ENCODE measurements around the gene MAB21L2. TPM values are rescaled to one million over a fixed set of nuclear protein-coding genes. Genes with fewer than 3 reads are reported as not detected.

The MAB21L2 gene
- total RNA-seq, 1 experiment from 2014 or later: not detected

- intact Hi-C loops (cut with micrococcal nuclease): no loop called here
Measured at GRCh38 chr4:150625033-150625432, 43.1 kb downstream of the MAB21L2 start.

GRCh38 chr4:150628073-150628472, 46.1 kb downstream of the MAB21L2 start:
- H3K9ac ChIP-seq (ENCODE audit: low read length): no peak overlapping the region
- DNase-seq (ENCODE audit: low read depth, low spot score) (no peak), ATAC-seq (no peak)
- H3K79me2 ChIP-seq (ENCODE audit: insufficient read depth, low read length): no peaks in the 10 kb centered on the region
- no peaks in the 10 kb centered on the region for H4K20me1 ChIP-seq (ENCODE audit: insufficient read depth)
- H3K4me2 ChIP-seq (ENCODE audit: low read length): no peak overlapping the region
- RAD21 ChIA-PET (ENCODE audit: low non-redundant PET in 1 of 2, low total read pairs in 2 of 2, uncharacterized antibody in 2 of 2, unreplicated experiment in 2 of 2): no interaction called here
- H3K9me3 ChIP-seq (ENCODE audit: control insufficient read depth in 1 of 2, insufficient read depth in 1 of 2, low read depth in 1 of 2, low read length in 2 of 2): peaks cover 0 to 5% of the 10 kb centered on the region in 2 experiments; a peak in 1 of 4 replicates
- H2AFZ ChIP-seq (ENCODE audit: low read depth, low read length, poor library complexity, severe bottlenecking): no peak overlapping the region
- no peaks in the 10 kb centered on the region for H3K36me3 ChIP-seq (ENCODE audit: control insufficient read depth in 1 of 2, insufficient read depth in 2 of 2, low read length in 2 of 2)
- no peaks in the 10 kb centered on the region for H3K9me2 ChIP-seq (ENCODE audit: insufficient read depth)
- POLR2A ChIA-PET: no interaction called here
- H3K27me3 ChIP-seq (ENCODE audit: insufficient read depth, low read length): no peaks in the 10 kb centered on the region
- CTCF ChIA-PET: no interaction called here
- H3K4me3 ChIP-seq (replicated peaks in 1 of 2; ENCODE audit: low read depth in 1 of 2, low read length in 2 of 2): no peak overlapping the region
- H3K4me1 ChIP-seq (ENCODE audit: control insufficient read depth in 1 of 2, insufficient read depth in 2 of 2, low read length in 2 of 2): no peaks in the 10 kb centered on the region
- intact Hi-C loops (cut with micrococcal nuclease): no loop called here
- no peak overlapping the region for H3K27ac ChIP-seq (ENCODE audit: low read depth, low read length)
- BruUV-seq (replicated peaks): no TSS peak
- TF ChIP-seq POLR2AphosphoS5 (IDR thresholded peaks at IDR 0.05; ENCODE audit: low read depth, low read length) (no peak), POLR2A (IDR thresholded peaks at IDR 0.05; ENCODE audit: borderline replicate concordance, extremely low read depth, insufficient read depth, insufficient read length) (no peak), EZH2 (IDR thresholded peaks at IDR 0.05) (no peak), REST (IDR thresholded peaks at IDR 0.05; ENCODE audit: low read depth) (no peak), CEBPB (IDR thresholded peaks at IDR 0.05; ENCODE audit: low read depth) (no peak), JUND (IDR thresholded peaks at IDR 0.05) (no peak), EGR1 (IDR thresholded peaks at IDR 0.05; ENCODE audit: low read depth) (no peak), SP1 (IDR thresholded peaks at IDR 0.05; ENCODE audit: low read depth) (no peak), CTCF (IDR thresholded peaks at IDR 0.05 in 2 of 3, conservative IDR thresholded peaks at IDR 0.05 in 1 of 3; ENCODE audit: borderline replicate concordance in 1 of 3, insufficient read depth in 1 of 3, low read depth in 2 of 3, low read length in 2 of 3) (no peak), ZFX (IDR thresholded peaks at IDR 0.05) (no peak), ZBTB33 (IDR thresholded peaks at IDR 0.05; ENCODE audit: extremely low read depth, insufficient replicate concordance, low read length) (no peak), SIN3A (IDR thresholded peaks at IDR 0.05; ENCODE audit: low read depth) (no peak), SRF (IDR thresholded peaks at IDR 0.05; ENCODE audit: low read depth) (no peak)

More at GRCh38 chr4:150625033-150625432, 43.1 kb downstream of the MAB21L2 start:
- Histone ChIP-seq H3K9ac (ENCODE audit: low read length) (no peak overlapping the region), H2AFZ (ENCODE audit: low read depth, low read length, poor library complexity, severe bottlenecking) (no peak overlapping the region), H3K79me2 (ENCODE audit: insufficient read depth, low read length) (no peaks in the 10 kb centered on the region), H3K27me3 (ENCODE audit: insufficient read depth, low read length) (no peaks in the 10 kb centered on the region), H3K4me3 (replicated peaks in 1 of 2; ENCODE audit: low read depth in 1 of 2, low read length in 2 of 2) (no peak overlapping the region), H3K9me2 (ENCODE audit: insufficient read depth) (no peaks in the 10 kb centered on the region), H3K27ac (ENCODE audit: low read depth, low read length) (no peak overlapping the region), H3K4me2 (ENCODE audit: low read length) (no peak overlapping the region), H3K4me1 (ENCODE audit: control insufficient read depth in 1 of 2, insufficient read depth in 2 of 2, low read length in 2 of 2) (no peaks in the 10 kb centered on the region), H3K36me3 (ENCODE audit: control insufficient read depth in 1 of 2, insufficient read depth in 2 of 2, low read length in 2 of 2) (no peaks in the 10 kb centered on the region), H3K9me3 (ENCODE audit: control insufficient read depth in 1 of 2, insufficient read depth in 1 of 2, low read depth in 1 of 2, low read length in 2 of 2) (no peaks in the 10 kb centered on the region), H4K20me1 (ENCODE audit: insufficient read depth) (no peaks in the 10 kb centered on the region)
- ChIA-PET POLR2A (no interaction called here), CTCF (no interaction called here), RAD21 (ENCODE audit: low non-redundant PET in 1 of 2, low total read pairs in 2 of 2, uncharacterized antibody in 2 of 2, unreplicated experiment in 2 of 2) (no interaction called here)
- DNase-seq (ENCODE audit: low read depth, low spot score) (no peak), ATAC-seq (no peak)
- TF ChIP-seq MAX (IDR thresholded peaks at IDR 0.05): no peak
- TF ChIP-seq JUND (IDR thresholded peaks at IDR 0.05): no peak
- no TSS peak for BruUV-seq (replicated peaks)
